Endothelial cell of umbilical vein (primary cell): ENCODE measurements around the gene TTC13. TPM values are rescaled to one million over a fixed set of nuclear protein-coding genes. Genes with fewer than 3 reads are reported as not detected.
"Not testable (repeated sequence)": the region's sequence is repeated elsewhere in the genome, so short reads cannot be mapped to it uniquely, and the experiment has no call there.

ENCODE experiments used
- BruUV-seq: library from RNA; stranded (reverse); fragments of 400-500 nt; replicated peaks from 2 replicates; lab custom pipeline; 2021; lab: Mats Ljungman, UMichigan
- CTCF ChIA-PET: fragments of 300-600, 350-600 bp; sonication (Branson Sonifier 250); formaldehyde crosslinking; loops from one replicate; lab custom pipeline; 2021; ENCODE audit warnings: antibody characterized with exemption, inconsistent platforms; lab: Charles Lee
- POLR2A ChIA-PET: fragments of 300-600, 350-600 bp; sonication (Branson Sonifier 250); formaldehyde crosslinking; loops from one replicate; lab custom pipeline; 2021; ENCODE audit warnings: antibody characterized with exemption, inconsistent platforms; lab: Charles Lee
- DNase-seq: peaks from one replicate; pipeline ENCODE4 v3.0.0-alpha.2; 2011; ENCODE audit warnings: low read depth, low spot score
- FAIRE-seq: peaks from 2 replicates; lab custom pipeline; 2011; peaks lifted over from hg19 to GRCh38; lab: Jason Lieb, UNC
- H2AFZ ChIP-seq: 2 replicates; pipeline ENCODE4 v1.6.0; 2012; ENCODE audit warnings: low read depth, low read length, control low read depth, inconsistent platforms
- H3K27ac ChIP-seq: 2 replicates; pipeline ENCODE4 v1.5.1; 2011; ENCODE audit warnings: low read depth, mild to moderate bottlenecking, control low read depth, low read length, moderate library complexity; ENCODE audit not compliant: insufficient read depth
- H3K27me3 ChIP-seq, 2 experiments: 2 replicates each; pipeline versions ENCODE4 v1.6.0 to v1.6.1; 2011; ENCODE audit warnings: low read length in 2 of 2, mixed read lengths in 1 of 2; ENCODE audit not compliant: control insufficient read depth in 2 of 2, insufficient read depth in 2 of 2
- H3K36me3 ChIP-seq, 2 experiments: 2 replicates in 1 of 2; 3 replicates in 1 of 2; pipeline ENCODE4 v1.5.1; 2011; ENCODE audit warnings: low read length in 2 of 2, mild to moderate bottlenecking in 1 of 2, moderate library complexity in 1 of 2; ENCODE audit not compliant: control insufficient read depth in 2 of 2, insufficient read depth in 2 of 2; ENCODE audit errors: extremely low read depth in 1 of 2
- H3K4me1 ChIP-seq: 3 replicates; pipeline ENCODE4 v1.5.1; 2011; ENCODE audit warnings: mild to moderate bottlenecking, low read length; ENCODE audit not compliant: control insufficient read depth, insufficient read depth; ENCODE audit errors: extremely low read depth
- H3K4me2 ChIP-seq: 2 replicates; pipeline ENCODE4 v1.6.1; 2011; ENCODE audit warnings: low read length, control low read depth, mixed read lengths; ENCODE audit not compliant: insufficient read depth
- H3K4me3 ChIP-seq, 3 experiments: fragments of 200-600 bp in 1 of 3; sonication (generic), shearing (Covaris generic) in 1 of 3; replicated peaks in 1 of 3; 2 replicates each; pipeline ENCODE4 v1.5.1; 2011 to 2016; ENCODE audit warnings: control low read depth in 3 of 3, low read length in 3 of 3, mild to moderate bottlenecking in 2 of 3, inconsistent platforms in 1 of 3, low read depth in 1 of 3, moderate library complexity in 1 of 3; ENCODE audit not compliant: insufficient read depth in 1 of 3
- H3K79me2 ChIP-seq: 2 replicates; pipeline ENCODE4 v1.6.0; 2012; ENCODE audit warnings: low read length, inconsistent platforms; ENCODE audit not compliant: control insufficient read depth, insufficient read depth
- H3K9ac ChIP-seq: replicated peaks from 2 replicates; pipeline ENCODE3; 2011; ENCODE audit warnings: low read length, control low read depth; ENCODE audit not compliant: insufficient read depth; ENCODE audit errors: extremely low read depth
- H3K9me1 ChIP-seq: replicated peaks from 3 replicates; pipeline ENCODE4 v1.6.0; 2011; ENCODE audit warnings: mild to moderate bottlenecking, low read length; ENCODE audit not compliant: control insufficient read depth, insufficient read depth; ENCODE audit errors: extremely low read depth
- H3K9me3 ChIP-seq: replicated peaks from 2 replicates; pipeline ENCODE4 v1.5.1; 2012; ENCODE audit warnings: low read length, inconsistent platforms; ENCODE audit not compliant: control insufficient read depth, insufficient read depth
- H4K20me1 ChIP-seq: replicated peaks from 2 replicates; pipeline ENCODE3; 2011; ENCODE audit warnings: mild to moderate bottlenecking, low read length; ENCODE audit not compliant: control insufficient read depth, insufficient read depth; ENCODE audit errors: extremely low read depth
- dilution Hi-C: fragments of 300-500 bp; cut with MboI; formaldehyde crosslinking; loops from one replicate; pipeline ENCODE4 v1.15.0; 2019; ENCODE audit warnings: low sequenced_read_pairs; ENCODE audit not compliant: extremely low pct_ligation_motif_present
- intact Hi-C: fragments of 100-400 bp; cut with micrococcal nuclease; formaldehyde crosslinking; loops from one replicate; pipeline ENCODE4 v1.10.0; 2022
- polyA plus RNA-seq, 4 experiments: library from polyadenylated mRNA; depleted of rRNA in 3 of 4; stranded (reverse) in 3 of 4; unstranded in 1 of 4; fragments of >200 nt; gene quantifications; 2 replicates each; pipeline versions ENCODE4 v1.2.1 to v1.2.3, GENCODE V29; 2011 to 2012; ENCODE audit warnings: missing spikeins in 1 of 4
- total RNA-seq: library from RNA; stranded (reverse); gene quantifications from 2 replicates; pipeline ENCODE4 v1.2.3, GENCODE V29; 2021
- TF ChIP-seq, protein P1 (sequence below): IDR thresholded peaks from 2 replicates; pipeline ENCODE4 v1.6.1; 2011; ENCODE audit not compliant: insufficient read depth, insufficient read length

TTC13 gene
- total and polyA plus RNA-seq, 2 donors (not counting 3 experiments of a cell fraction or from before 2014, with no cell fraction given): 8.8 to 23.9 TPM

DNA sequence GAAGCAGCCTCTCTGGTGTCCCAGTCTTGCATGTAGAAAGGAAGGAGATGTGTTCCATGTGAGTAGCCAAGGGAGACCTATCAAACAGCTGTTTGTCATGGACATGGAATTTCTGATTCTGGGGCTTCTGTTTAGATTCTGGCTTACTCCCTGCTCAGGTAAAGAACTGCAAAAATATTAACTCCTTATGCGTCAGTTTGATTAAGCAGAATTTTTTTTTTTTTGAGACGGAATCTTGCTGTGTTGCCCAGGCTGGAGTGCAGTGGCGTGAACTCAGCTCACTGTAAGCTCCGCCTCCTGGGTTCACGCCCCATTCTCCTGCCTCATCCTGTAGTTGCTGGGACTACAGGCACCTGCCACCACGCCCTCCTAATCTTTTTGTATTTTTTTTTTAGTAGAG, 7.0 kb upstream of the TTC13 start:
- no peak overlapping the region for H3K4me2 ChIP-seq
- H2AFZ ChIP-seq: no peak overlapping the region
- no peaks in the 10 kb centered on the region for H4K20me1 ChIP-seq
- H3K27ac ChIP-seq: no peak overlapping the region
- ChIA-PET CTCF (interaction anchor here (0.9 kb wide), 1 partner anchor 13 kb away, joined by 3 read pairs; no protein-coding TSS in a partner anchor), POLR2A (no interaction called here)
- TF ChIP-seq, protein P1, sequence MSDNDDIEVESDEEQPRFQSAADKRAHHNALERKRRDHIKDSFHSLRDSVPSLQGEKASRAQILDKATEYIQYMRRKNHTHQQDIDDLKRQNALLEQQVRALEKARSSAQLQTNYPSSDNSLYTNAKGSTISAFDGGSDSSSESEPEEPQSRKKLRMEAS: no peak
- H3K9me3 ChIP-seq: no peaks in the 10 kb centered on the region
- no peak overlapping the region for H3K9ac ChIP-seq
- H3K27me3 ChIP-seq: no peaks in the 10 kb centered on the region
- no peaks in the 10 kb centered on the region for H3K36me3 ChIP-seq
- H3K4me1 ChIP-seq: no peaks in the 10 kb centered on the region
- H3K4me3 ChIP-seq: no peak overlapping the region
- intact Hi-C loops: no loop called here
- H3K9me1 ChIP-seq: no peaks in the 10 kb centered on the region
- FAIRE-seq (no peak), DNase-seq (no peak)
- H3K79me2 ChIP-seq: peaks cover 2% of the 10 kb centered on the region
- no TSS peak for BruUV-seq
- dilution Hi-C loops: no loop called here

DNA sequence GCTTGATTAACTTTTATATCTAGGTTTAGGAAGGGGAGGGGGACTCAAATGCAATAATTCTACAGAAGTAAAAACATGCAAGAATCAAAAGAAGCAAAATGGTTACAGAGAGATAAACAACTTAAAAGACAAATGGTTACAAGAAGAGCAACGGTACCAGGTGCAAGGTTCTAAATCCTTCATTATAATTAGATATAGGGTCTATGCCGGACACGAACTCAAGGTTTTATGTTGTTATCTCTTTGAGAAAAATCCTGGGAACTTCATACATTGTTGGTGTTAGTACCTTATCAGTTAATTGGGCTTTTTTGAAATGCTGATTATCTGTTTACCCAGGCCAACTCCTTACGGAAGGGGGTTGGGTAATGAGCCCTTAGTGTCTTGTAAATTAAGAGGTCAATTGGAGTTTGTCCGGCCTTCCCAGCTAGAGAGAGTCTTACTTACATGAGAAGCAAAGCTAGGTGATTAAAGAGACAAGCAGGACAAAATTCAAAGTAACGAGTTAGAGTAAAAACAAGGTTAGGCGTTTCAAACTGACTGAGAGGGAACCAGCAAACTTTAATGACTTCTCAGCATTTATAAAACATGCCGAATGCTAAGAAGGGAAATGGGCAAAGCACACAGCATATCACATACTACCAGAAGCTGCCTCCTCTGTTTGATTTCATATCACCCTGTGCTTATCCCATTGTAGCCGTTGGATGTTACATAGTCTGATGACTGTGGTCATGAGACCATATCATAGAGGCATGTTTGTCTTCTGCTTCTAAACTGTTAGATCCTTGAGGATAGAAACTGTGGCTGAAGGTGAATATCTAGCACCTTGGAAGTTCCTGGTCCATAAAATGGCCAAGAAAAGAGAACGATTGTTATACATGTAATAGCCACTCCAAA, 6.2 kb upstream of the TTC13 start:
- BruUV-seq, H3K9me3 ChIP-seq, H3K9me1 ChIP-seq, H3K27me3 ChIP-seq, dilution Hi-C loops, H3K36me3 ChIP-seq, intact Hi-C loops, H3K79me2 ChIP-seq, H3K9ac ChIP-seq, CTCF ChIA-PET, FAIRE-seq, DNase-seq, H3K4me1 ChIP-seq, H3K4me2 ChIP-seq, H4K20me1 ChIP-seq, POLR2A ChIA-PET, H2AFZ ChIP-seq, H3K4me3 ChIP-seq, H3K27ac ChIP-seq: not testable (repeated sequence)
